GM12878 (cell line): ENCODE measurements around the gene HTR1D. TPM values are rescaled to one million over a fixed set of nuclear protein-coding genes. Genes with fewer than 3 reads are reported as not detected.

Experiments used
- ATAC-seq: fragments of 200-7000 bp; cut with Tn5 transposase; 3 replicates; pipeline ENCODE4 v1.9.1; 2020; ENCODE audit warnings: mild to moderate bottlenecking, moderate library complexity
- BruUV-seq: library from RNA; stranded (reverse); fragments of 400-500 nt; replicated peaks from 2 replicates; lab custom pipeline; 2021; lab: Mats Ljungman, UMichigan
- CTCF ChIA-PET: fragments of 300-600 bp; sonication (Branson Sonifier 250); formaldehyde crosslinking; extraction: SDS; loops from one replicate; lab custom pipeline; 2021; ENCODE audit warnings: inconsistent platforms; lab: Yijun Ruan, JAX
- POLR2A ChIA-PET: fragments of 350-600 bp; formaldehyde crosslinking; extraction: SDS; loops from one replicate; lab custom pipeline; 2021; ENCODE audit warnings: inconsistent platforms; lab: Charles Lee
- RAD21 ChIA-PET: fragments of 300-600 bp; sonication (Branson Sonifier 250); formaldehyde crosslinking; loops from one replicate; lab custom pipeline; 2023; ENCODE audit warnings: antibody characterized with exemption; ENCODE audit not compliant: unreplicated experiment; lab: Charles Lee
- SMC1A ChIA-PET: fragments of 300-600 bp; sonication (Branson Sonifier 250); formaldehyde crosslinking; loops from one replicate; lab custom pipeline; 2023; ENCODE audit not compliant: unreplicated experiment, uncharacterized antibody; lab: Charles Lee
- DNase-seq: peaks from one replicate; pipeline ENCODE4 v3.0.0-alpha.2; 2011; ENCODE audit warnings: low read depth, low spot score
- FAIRE-seq: peaks from 3 replicates; lab custom pipeline; 2011; peaks lifted over from hg19 to GRCh38; lab: Jason Lieb, UNC
- H2AFZ ChIP-seq: 2 replicates; pipeline ENCODE4 v1.6.0; 2011; ENCODE audit warnings: low read depth, low read length, control low read depth; ENCODE audit not compliant: control insufficient read depth
- H3K27ac ChIP-seq: 2 replicates; pipeline ENCODE4 v1.5.1; 2011; ENCODE audit warnings: control low read depth; ENCODE audit not compliant: control insufficient read depth, insufficient read depth
- H3K27me3 ChIP-seq, 2 experiments: replicated peaks in 1 of 2; 2 replicates each; pipeline versions ENCODE4 v1.6.0 to v1.6.1; 2011; ENCODE audit warnings: low read length in 1 of 2; ENCODE audit not compliant: control insufficient read depth in 2 of 2, insufficient read depth in 2 of 2
- H3K36me3 ChIP-seq, 2 experiments: 2 replicates each; pipeline ENCODE4 v1.5.1; 2011; ENCODE audit warnings: low read length in 1 of 2; ENCODE audit not compliant: control insufficient read depth in 2 of 2, insufficient read depth in 2 of 2
- H3K4me1 ChIP-seq: 2 replicates; pipeline ENCODE4 v1.6.1; 2011; ENCODE audit warnings: mild to moderate bottlenecking, low read length, moderate library complexity, mixed read lengths; ENCODE audit not compliant: control insufficient read depth, insufficient read depth
- H3K4me2 ChIP-seq: 2 replicates; pipeline ENCODE4 v1.6.0; 2011; ENCODE audit warnings: control low read depth; ENCODE audit not compliant: control insufficient read depth, insufficient read depth
- H3K4me3 ChIP-seq: fragments of 200-600 bp; sonication (generic); 2 replicates; pipeline ENCODE4 v1.5.1; 2016
- H3K79me2 ChIP-seq: 2 replicates; pipeline ENCODE4 v1.6.0; 2011; ENCODE audit warnings: low read length; ENCODE audit not compliant: control insufficient read depth, insufficient read depth
- H3K9ac ChIP-seq: 2 replicates; pipeline ENCODE4 v1.8.0; 2011; ENCODE audit warnings: low read length, control low read depth, mixed read lengths; ENCODE audit not compliant: control insufficient read depth, insufficient read depth
- H3K9me3 ChIP-seq: replicated peaks from 3 replicates; pipeline ENCODE4 v1.5.1; 2011; ENCODE audit warnings: mild to moderate bottlenecking, low read length; ENCODE audit not compliant: control insufficient read depth, insufficient read depth
- H4K20me1 ChIP-seq: 2 replicates; pipeline ENCODE4 v1.6.0; 2011; ENCODE audit not compliant: control insufficient read depth, insufficient read depth
- CBFB ChIP-seq: IDR thresholded peaks from 2 replicates; pipeline ENCODE4 v1.6.1; 2016; ENCODE audit warnings: antibody characterized with exemption, low read depth
- CREM ChIP-seq: IDR thresholded peaks from 2 replicates; pipeline ENCODE4 v1.6.1; 2014; ENCODE audit warnings: antibody characterized with exemption, low read depth
- EZH2 ChIP-seq: IDR thresholded peaks from 2 replicates; pipeline ENCODE4 v1.6.1; 2012; ENCODE audit warnings: low read depth, mild to moderate bottlenecking, control low read depth, inconsistent platforms, low read length, borderline replicate concordance; ENCODE audit not compliant: control insufficient read depth
- FOXK2 ChIP-seq: fragments of 450-650 bp; IDR thresholded peaks from 2 replicates; pipeline ENCODE4 v1.6.1; 2017; ENCODE audit warnings: mild to moderate bottlenecking, moderate library complexity
- HSF1 ChIP-seq: fragments of 150-350 bp; IDR thresholded peaks from 2 replicates; pipeline ENCODE4 v1.6.1; 2014; ENCODE audit warnings: mild to moderate bottlenecking, low read depth, low read length
- IKZF1 ChIP-seq: fragments of 450-650 bp; conservative IDR thresholded peaks from 2 replicates; pipeline ENCODE4 v1.6.1; 2017; ENCODE audit warnings: antibody characterized with exemption, mild to moderate bottlenecking
- JUND ChIP-seq: IDR thresholded peaks from 2 replicates; pipeline ENCODE4 v1.6.1; 2012; ENCODE audit warnings: low read depth, mild to moderate bottlenecking, low read length, improper control_type of control experiment, moderate library complexity
- KAT2A ChIP-seq: conservative IDR thresholded peaks from 2 replicates; pipeline ENCODE4 v1.6.1; 2011; ENCODE audit warnings: low read depth, low read length; ENCODE audit not compliant: control insufficient read depth
- MXI1 ChIP-seq: fragments of 150-350 bp; IDR thresholded peaks from 2 replicates; pipeline ENCODE4 v1.6.1; 2011; ENCODE audit warnings: low read depth, mild to moderate bottlenecking, inconsistent platforms, low read length, improper control_type of control experiment
- PBX3 ChIP-seq: IDR thresholded peaks from 2 replicates; pipeline ENCODE4 v1.6.1; 2011; ENCODE audit warnings: mild to moderate bottlenecking, low read depth, low read length, moderate library complexity; ENCODE audit not compliant: insufficient replicate concordance
- RAD51 ChIP-seq: fragments of 450-650 bp; IDR thresholded peaks from 2 replicates; pipeline ENCODE4 v1.6.1; 2016; ENCODE audit warnings: moderate library complexity, mild to moderate bottlenecking, inconsistent platforms
- RUNX3 ChIP-seq: IDR thresholded peaks from 2 replicates; pipeline ENCODE4 v1.6.1; 2012; ENCODE audit warnings: low read length, inconsistent platforms
- ZBTB11 ChIP-seq: fragments of 450-650 bp; formaldehyde crosslinking; IDR thresholded peaks from 2 replicates; pipeline ENCODE4 v1.5.0; 2022; ENCODE audit warnings: mild to moderate bottlenecking, missing genetic modification characterization
- ZZZ3 ChIP-seq: IDR thresholded peaks from 2 replicates; pipeline ENCODE4 v1.6.1; 2011; ENCODE audit warnings: low read depth; ENCODE audit not compliant: control insufficient read depth, insufficient read length
- WGBS: methylation state at CpG from one replicate; pipeline ENCODE4 v1.1.6; 2016; ENCODE audit warnings: low lambda C conversion rate; ENCODE audit not compliant: insufficient replicate concordance, insufficient coverage; ENCODE audit errors: missing lambda C conversion rate; 5-methylcytosine and 5-hydroxymethylcytosine counted together
- in situ Hi-C: fragments of 300-500 bp; cut with MboI; formaldehyde crosslinking; loops from 9 replicates; pipeline ENCODE4 v1.14.3; 2018; ENCODE audit warnings: mixed read lengths
- intact Hi-C: fragments of 100-400 bp; cut with micrococcal nuclease; formaldehyde crosslinking; loops from one replicate; pipeline ENCODE4 v1.14.2; 2022; ENCODE audit not compliant: unreplicated experiment
- polyA plus RNA-seq, 11 experiments: library from polyadenylated mRNA; depleted of rRNA in 4 of 11; unstranded in 6 of 11; stranded (reverse) in 5 of 11; fragments of >200 nt; fragmentation: Nextera tagmentation in 4 of 11; fragmentation: Illumina TruSeq in 1 of 11; extraction: Ambion mirVana in 4 of 11; extraction: Trizol in 1 of 11; gene quantifications; 1 replicate in 1 of 11; 2 replicates in 10 of 11; pipeline versions ENCODE4 v1.2.1 to v1.2.3, GENCODE V29; 2011 to 2016; ENCODE audit warnings: inconsistent platforms in 2 of 11, missing spikeins in 2 of 11, low read depth in 1 of 11
- total RNA-seq, 4 experiments: library from RNA; depleted of rRNA in 3 of 4; stranded (reverse); fragments of >200 nt in 3 of 4; fragmentation: Illumina TruSeq in 1 of 4; extraction: Trizol in 1 of 4; gene quantifications; 2 replicates each; pipeline versions ENCODE4 v1.2.1 to v1.2.3, GENCODE V29; 2013 to 2021

The HTR1D gene
- total and polyA plus RNA-seq, 10 of the 15 experiments (the other 5 are each of a cell fraction or from before 2014, with no cell fraction given) = 0.07 TPM; not detected in 9

GRCh38 chr1:23247276-23247675, 30.0 kb upstream of the HTR1D start:
- Histone ChIP-seq H2AFZ (no peak overlapping the region), H3K4me1 (no peaks in the 10 kb centered on the region), H3K27me3 (no peaks in the 10 kb centered on the region), H3K79me2 (no peaks in the 10 kb centered on the region), H3K9ac (no peak overlapping the region), H3K4me2 (no peak overlapping the region), H3K4me3 (no peak overlapping the region), H4K20me1 (no peaks in the 10 kb centered on the region), H3K36me3 (no peaks in the 10 kb centered on the region), H3K9me3 (no peaks in the 10 kb centered on the region), H3K27ac (no peak overlapping the region)
- RAD21 ChIA-PET = interaction anchor here (0.9 kb wide), 1 partner anchor 187 kb away, joined by 3 read pairs; no protein-coding TSS in a partner anchor
- intact Hi-C loops = no loop called here
- no peak for FAIRE-seq
- in situ Hi-C loops = no loop called here
- CTCF ChIA-PET = no interaction called here
- BruUV-seq = no TSS peak
- DNase-seq = no peak
- no peak for ATAC-seq
- WGBS = 80% methylated on average over 6 of the region's 6 CpGs
- SMC1A ChIA-PET = interaction anchor here (0.9 kb wide), 1 partner anchor 147 kb away, joined by 3 read pairs; no protein-coding TSS in a partner anchor
- POLR2A ChIA-PET = no interaction called here
- TF ChIP-seq HSF1 (no peak), CBFB (no peak), EZH2 (no peak), FOXK2 (no peak), RAD51 (no peak), PBX3 (no peak), CREM (no peak), RUNX3 (no peak), JUND (no peak), MXI1 (no peak), KAT2A (no peak), IKZF1 (no peak), ZBTB11 (no peak), ZZZ3 (no peak)
